ENCODE measurements around the gene FERMT2. TPM values are rescaled to one million over a fixed set of nuclear protein-coding genes. Genes with fewer than 3 reads are reported as not detected.
A peak's percentile ranks its signal among the peaks of the same experiment; 100 is the strongest.

The FERMT2 gene
- total RNA-seq, 1 experiment from 2014 or later, result 33.3 TPM

- POLR2A ChIA-PET, result no interaction called here
- BruUV-seq (replicated peaks), result no TSS peak
These were observed 2.0 kb downstream of the FERMT2 start for GRCh38 chr14:52948836-52949235.

DNA sequence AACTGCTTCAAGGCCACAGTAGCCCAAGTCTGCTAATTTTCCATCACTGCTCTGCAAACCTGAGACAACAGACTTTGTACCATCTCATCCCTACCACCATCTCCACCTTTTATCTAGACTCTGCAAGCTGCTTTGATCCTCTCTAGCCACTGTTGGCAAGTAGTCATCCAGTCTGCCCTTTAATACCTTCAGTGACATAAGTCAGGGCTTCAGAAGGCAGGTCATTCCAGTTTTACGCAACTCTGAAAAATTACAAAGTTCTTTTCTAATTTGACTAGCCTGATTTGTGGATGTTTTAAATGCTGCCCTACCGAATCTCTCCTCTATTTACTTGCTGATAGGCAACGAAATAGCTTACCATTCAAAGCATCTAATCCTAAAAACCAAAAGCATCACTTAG, 2.8 kb downstream of the FERMT2 start:
- intact Hi-C loops (cut with micrococcal nuclease; ENCODE audit: unreplicated experiment) (no loop called here), in situ Hi-C loops (cut with HindIII; ENCODE audit: low pct_unique_long_range_greater_than_20kb, low sequenced_read_pairs) (no loop called here)
- Histone ChIP-seq H3K9me3 (ENCODE audit: control insufficient read depth, insufficient read depth, low read depth, low read length) (no peaks in the 10 kb centered on the region), H3K27me3 (ENCODE audit: control insufficient read depth, insufficient read depth, low read length) (no peaks in the 10 kb centered on the region), H3K4me1 (ENCODE audit: control insufficient read depth, insufficient read depth, low read length) (peaks cover 8% of the 10 kb centered on the region), H3K4me3 (ENCODE audit: low read depth in 2 of 2, low read length in 2 of 2) (no peak overlapping the region), H3K27ac (ENCODE audit: low read length) (no peak overlapping the region), H3K36me3 (ENCODE audit: control insufficient read depth, insufficient read depth, low read length) (no peaks in the 10 kb centered on the region; the same call in 1 of the 2 replicates)
- DNase-seq (ENCODE audit: low read depth, low spot score) (no peak), ATAC-seq (no peak)
- BruUV-seq (replicated peaks), result no TSS peak
- ChIA-PET POLR2A (no interaction called here), CTCF (no interaction called here)
- TF ChIP-seq REST (IDR thresholded peaks at IDR 0.05; ENCODE audit: insufficient read depth in 1 of 2, low read depth in 2 of 2, low read length in 1 of 2) (no peak), SIN3A (IDR thresholded peaks at IDR 0.05; ENCODE audit: borderline replicate concordance, insufficient read depth, low read depth, low read length) (no peak), POLR2AphosphoS5 (IDR thresholded peaks at IDR 0.05; ENCODE audit: low read depth, low read length) (no peak), CTCF (IDR thresholded peaks at IDR 0.05) (no peak), TCF7L2 (IDR thresholded peaks at IDR 0.05; ENCODE audit: low read depth, low read length) (no peak)

More at GRCh38 chr14:52948836-52949235, 2.0 kb downstream of the FERMT2 start:
- in situ Hi-C loops (cut with HindIII; ENCODE audit: low pct_unique_long_range_greater_than_20kb, low sequenced_read_pairs) (no loop called here), intact Hi-C loops (cut with micrococcal nuclease; ENCODE audit: unreplicated experiment) (no loop called here)
- Histone ChIP-seq H3K4me3 (ENCODE audit: low read depth in 2 of 2, low read length in 2 of 2) (peak overlapping the region; percentile 74 to 93), H3K4me1 (ENCODE audit: control insufficient read depth, insufficient read depth, low read length) (peaks cover 8% of the 10 kb centered on the region), H3K27me3 (ENCODE audit: control insufficient read depth, insufficient read depth, low read length) (no peaks in the 10 kb centered on the region), H3K27ac (ENCODE audit: low read length) (peak overlapping the region; percentile 13; the same call in 1 of the 2 replicates), H3K9me3 (ENCODE audit: control insufficient read depth, insufficient read depth, low read depth, low read length) (no peaks in the 10 kb centered on the region), H3K36me3 (ENCODE audit: control insufficient read depth, insufficient read depth, low read length) (no peaks in the 10 kb centered on the region; the same call in 1 of the 2 replicates)
- ATAC-seq (no peak), DNase-seq (ENCODE audit: low read depth, low spot score) (no peak)
- TF ChIP-seq TCF7L2 (IDR thresholded peaks at IDR 0.05; ENCODE audit: low read depth, low read length), result no peak
- TF ChIP-seq CTCF (IDR thresholded peaks at IDR 0.05), result no peak
- TF ChIP-seq REST (IDR thresholded peaks at IDR 0.05; ENCODE audit: insufficient read depth in 1 of 2, low read depth in 2 of 2, low read length in 1 of 2), result no peak
- TF ChIP-seq POLR2AphosphoS5 (IDR thresholded peaks at IDR 0.05; ENCODE audit: low read depth, low read length), result no peak
- TF ChIP-seq SIN3A (IDR thresholded peaks at IDR 0.05; ENCODE audit: borderline replicate concordance, insufficient read depth, low read depth, low read length), result no peak
- CTCF ChIA-PET, result interaction anchor here (0.8 kb wide), 1 partner anchor 61 kb away, joined by 13 read pairs; no protein-coding TSS in a partner anchor
